Amygdala (tissue), 56 donors: ENCODE data around the gene HMGB2.

ENCODE experiments used
- DNase-seq, 56 donors: peaks; one replicate each; lab custom pipeline; 2025; lab: John Stamatoyannopoulos, UW

HMGB2 gene

GRCh38 chr4:173334085-173334890 is at the start of gene HMGB2:
HMGB2 (minus strand) TSS chr4:173334358; CDS start chr4:173333649, 709 bp downstream.
- peak; percentile 86 to 100 (median 99) for DNase-seq

GRCh38 chr4:173382349-173382748 is 48.2 kb upstream of the HMGB2 start:
- DNase-seq, result no peak

DNA sequence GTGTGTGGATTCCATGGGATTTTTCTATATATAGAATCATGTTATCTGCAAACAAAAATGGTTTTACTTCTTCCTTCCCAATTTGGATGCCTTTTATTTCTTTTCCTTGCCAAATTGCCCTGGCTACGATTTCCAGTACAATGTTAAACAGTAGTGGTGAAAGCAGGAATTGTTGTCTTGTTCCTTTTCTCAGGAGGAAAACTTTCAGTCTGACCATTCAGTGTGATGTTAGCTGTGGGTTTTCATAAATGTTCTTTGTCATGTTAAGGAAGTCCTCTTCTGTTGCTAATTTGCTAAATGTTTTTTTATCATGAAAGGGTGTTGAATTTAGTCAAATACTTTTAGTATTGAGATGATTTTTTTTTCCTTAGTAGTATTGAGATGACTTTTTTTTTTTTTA is 47.5 kb upstream of the HMGB2 start:
- DNase-seq, result no peak

- no peak for DNase-seq
Measured at GRCh38 chr4:173380987-173381386, 46.8 kb upstream of the HMGB2 start.

- DNase-seq, result no peak
Measured at GRCh38 chr4:173379929-173380328, 45.8 kb upstream of the HMGB2 start.

- DNase-seq, result no peak
Measured at GRCh38 chr4:173374588-173374987, 40.4 kb upstream of the HMGB2 start.

DNA sequence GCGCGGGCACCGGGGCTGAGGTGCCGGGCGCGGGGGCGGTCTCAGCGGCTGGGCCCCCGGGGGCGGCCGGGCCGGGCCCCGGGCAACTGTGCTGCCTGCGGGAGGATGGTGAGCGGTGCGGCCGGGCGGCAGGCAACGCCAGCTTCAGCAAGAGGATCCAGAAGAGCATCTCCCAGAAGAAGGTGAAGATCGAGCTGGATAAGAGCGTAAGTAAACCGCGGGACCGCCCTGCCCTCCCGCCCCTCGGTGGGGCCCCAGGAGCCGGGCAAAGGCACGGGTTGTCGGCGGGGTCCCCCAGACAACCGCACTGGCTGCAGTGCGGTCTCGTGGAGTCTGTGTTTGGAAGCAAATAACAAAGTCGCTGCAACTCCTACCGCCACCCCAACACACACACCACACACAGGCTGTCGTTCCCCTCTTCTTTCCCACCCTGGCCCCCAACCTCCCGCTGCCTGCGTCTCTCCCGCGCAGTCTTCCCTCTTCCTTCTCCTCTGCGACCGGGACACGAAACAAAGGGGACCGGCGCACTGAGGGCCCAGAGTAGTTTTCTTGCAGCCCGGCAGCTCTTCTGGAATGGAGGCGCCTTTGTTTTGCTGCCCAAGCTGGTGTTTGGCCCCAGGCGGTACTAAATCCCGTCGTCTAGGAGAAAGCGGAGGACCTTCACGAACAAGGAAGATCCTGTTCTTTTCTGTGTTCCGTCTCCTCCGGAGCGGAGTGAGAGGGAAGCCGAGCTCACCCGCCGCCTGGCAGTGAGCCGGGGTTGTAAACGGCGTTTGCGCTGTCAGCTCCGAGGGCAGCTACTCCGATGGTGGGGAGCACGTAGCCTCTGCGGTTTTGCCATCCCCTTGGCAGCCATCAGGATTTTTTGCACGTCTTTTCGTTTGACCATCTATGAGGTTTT is 37.4 kb upstream of the HMGB2 start:
- DNase-seq, result peak; percentile 9 to 89 (median 62)

DNA sequence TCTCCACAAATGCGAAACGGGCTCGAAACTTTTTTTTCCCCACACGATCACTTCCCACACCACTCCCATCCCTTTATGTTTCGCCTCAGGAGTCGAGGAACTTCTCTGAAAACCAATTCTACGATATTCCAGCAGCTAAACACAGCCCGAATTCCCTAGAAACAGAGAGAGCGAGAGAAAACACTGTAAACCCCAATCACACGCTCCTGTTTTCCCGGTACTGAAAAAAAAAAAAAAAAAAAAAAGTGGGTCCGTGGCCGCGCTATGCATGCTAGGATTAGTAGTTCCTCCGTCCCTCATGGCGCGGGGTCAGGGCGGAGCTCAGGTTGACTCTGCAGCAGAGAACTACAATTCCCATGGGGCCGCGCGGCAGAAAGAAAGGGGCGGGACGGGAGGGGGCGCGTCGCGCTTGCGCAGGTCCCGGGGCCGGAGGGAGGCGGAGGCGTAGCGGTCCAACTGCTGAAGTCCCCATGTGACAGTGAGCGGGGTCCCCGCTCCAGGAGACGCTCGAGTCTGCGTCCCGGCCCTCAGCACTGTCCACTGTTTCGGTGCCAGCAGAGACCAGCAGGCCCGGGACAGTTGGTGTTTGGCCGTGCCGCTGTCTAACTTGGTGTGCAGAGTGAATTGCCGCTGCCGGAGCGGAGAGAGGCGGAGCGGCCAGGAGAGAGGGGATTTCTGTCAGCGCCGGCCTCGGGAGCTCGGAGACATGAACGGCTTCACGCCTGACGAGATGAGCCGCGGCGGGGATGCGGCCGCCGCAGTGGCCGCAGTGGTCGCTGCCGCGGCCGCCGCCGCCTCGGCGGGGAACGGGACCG is 36.5 kb upstream of the HMGB2 start, which contains the start of gene SAP30:
Gene SAP30 (plus strand): TSS at position 478 of the 815 bp plus-strand sequence. CDS start 229 bp downstream, at position 707.
- peak; percentile 72 to 99 (median 97) for DNase-seq

DNA sequence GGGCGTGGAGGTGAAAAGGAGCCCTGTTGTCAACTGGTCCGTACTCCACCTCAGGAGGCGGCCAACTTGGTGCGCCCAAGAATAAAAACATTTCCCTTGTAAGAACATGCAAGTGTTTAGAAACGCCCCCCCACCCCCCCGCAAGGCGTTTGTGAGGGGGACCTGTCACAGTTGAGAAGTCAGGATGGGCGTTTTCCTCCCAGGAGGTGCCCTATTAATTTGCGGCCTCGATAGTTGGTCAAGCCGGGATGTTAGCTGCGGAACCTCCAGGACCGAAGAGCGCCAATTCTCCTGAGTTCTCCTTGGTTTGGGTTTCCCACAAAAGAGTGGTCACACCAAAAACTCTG is 35.9 kb upstream of the HMGB2 start:
- DNase-seq, result peak in 29 of 56 donors; percentile 11 to 79 (median 57)

- no peak for DNase-seq
Measured at GRCh38 chr4:173367946-173368345, 33.8 kb upstream of the HMGB2 start.

DNA sequence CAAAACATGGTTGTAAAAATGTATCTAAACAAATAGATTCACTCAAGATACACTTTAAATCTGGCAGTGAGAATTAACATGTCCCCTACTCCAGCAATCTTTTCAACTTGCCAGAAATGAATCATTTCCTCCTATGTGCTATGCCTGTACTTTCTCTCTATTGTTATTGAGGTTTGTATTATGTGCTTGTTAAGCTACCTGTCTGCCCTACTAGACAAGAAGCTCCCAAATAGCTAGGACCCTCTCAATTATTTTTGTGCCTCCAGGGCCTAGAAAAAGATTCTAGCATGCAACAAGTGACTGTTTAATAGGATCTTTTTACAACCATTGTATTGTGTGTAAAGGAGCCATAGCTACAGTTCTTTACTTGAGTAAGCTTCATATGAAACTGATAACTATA is 33.1 kb upstream of the HMGB2 start:
- DNase-seq, result no peak

GRCh38 chr4:173365359-173365996 is 31.3 kb upstream of the HMGB2 start:
- DNase-seq, result no peak

- DNase-seq, result no peak
Measured at GRCh38 chr4:173362666-173363065, 28.5 kb upstream of the HMGB2 start.

DNA sequence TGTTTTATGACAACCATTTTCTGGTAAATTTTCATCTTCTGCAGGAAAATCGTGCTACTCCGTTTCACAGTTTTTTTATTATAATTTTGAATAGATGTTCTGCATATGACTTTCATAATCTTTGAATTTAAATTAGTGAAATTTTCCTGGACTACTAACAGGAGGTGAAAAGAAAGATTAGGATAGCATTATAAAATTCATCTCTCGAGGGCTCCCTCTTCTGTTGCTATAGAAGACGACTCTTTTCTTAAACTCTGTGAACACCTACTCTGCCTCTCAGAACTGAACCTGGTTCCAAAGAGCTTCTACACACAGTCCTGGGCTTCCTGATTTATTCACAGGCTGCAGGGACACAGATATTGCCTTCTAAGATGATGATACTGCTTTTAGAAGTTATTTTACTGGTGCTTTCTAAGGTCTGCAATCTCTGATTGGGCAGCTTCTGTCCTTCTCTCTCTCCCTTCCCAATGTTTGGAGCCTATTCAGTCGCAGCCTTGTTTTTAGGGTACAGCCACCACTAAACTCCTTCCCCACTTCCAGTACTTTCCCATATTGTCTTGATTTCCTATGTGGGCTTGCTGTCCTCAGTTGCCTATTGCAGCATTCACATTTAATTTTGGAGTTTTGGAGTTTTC is 26.5 kb upstream of the HMGB2 start:
- DNase-seq, result peak in 1 of 56 donors; percentile 2

GRCh38 chr4:173357939-173358338 is 23.8 kb upstream of the HMGB2 start:
- DNase-seq, result no peak

DNA sequence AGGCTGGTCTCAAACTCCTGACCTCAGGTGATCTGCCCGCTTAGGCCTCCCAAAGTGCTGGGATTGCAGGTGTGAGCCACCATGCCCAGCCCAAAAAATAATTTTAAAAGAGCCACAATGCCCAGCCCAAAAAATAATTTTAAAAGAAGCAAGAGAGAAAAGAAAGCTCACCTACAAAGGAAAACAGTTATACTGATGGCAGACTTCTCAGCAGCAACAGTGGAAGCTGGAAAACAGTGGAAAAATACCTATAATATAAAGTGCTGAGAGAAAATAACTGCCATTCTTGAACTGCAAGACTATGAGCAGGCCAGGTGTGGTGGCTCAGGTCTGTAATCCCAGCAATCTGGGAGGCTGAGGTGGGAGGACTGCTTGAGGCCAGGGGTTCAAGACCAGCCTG is 13.3 kb upstream of the HMGB2 start:
- DNase-seq, result no peak

DNA sequence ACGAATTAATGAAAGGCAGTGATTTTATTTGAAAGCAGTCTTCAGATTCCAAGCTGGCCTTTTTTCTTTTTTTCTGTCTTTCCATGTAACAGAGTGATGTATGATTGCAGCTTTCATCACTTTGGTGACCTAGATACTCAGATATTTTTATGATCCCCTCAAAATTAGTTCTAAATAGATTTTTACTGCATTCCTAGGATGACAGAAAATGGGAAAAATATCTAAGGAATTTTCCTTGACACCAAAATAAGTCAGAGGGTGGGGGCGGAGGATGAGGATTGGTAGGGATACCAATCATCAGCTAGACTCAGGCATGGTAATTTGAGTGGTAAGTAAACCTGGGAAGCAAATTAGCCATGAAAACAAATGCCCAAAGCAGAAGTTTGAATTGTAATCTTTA is 11.9 kb upstream of the HMGB2 start:
- DNase-seq, result no peak

DNA sequence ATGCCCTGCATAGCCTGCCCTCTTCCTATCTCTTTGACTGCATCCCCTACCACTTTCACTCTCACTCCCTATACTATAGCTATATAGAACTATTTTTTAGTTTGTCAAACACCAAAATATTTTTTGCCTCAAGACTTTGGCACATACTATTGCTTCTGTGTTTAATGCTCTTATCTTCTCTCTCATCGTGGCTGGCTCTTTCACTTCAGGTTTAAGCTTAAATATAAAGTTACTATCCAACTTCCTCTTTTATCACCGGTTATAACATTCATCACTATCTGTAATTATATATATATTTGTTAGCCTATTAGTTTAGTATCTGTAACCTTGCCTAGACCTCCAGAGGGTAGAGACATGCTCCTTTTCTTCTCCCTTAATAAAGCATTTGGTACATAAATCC is 11.5 kb upstream of the HMGB2 start:
- no peak for DNase-seq

GRCh38 chr4:173343832-173344397 is 9.8 kb upstream of the HMGB2 start:
- no peak for DNase-seq
